ENCODE results near the gene CDC42EP4.

Gene CDC42EP4

DNA sequence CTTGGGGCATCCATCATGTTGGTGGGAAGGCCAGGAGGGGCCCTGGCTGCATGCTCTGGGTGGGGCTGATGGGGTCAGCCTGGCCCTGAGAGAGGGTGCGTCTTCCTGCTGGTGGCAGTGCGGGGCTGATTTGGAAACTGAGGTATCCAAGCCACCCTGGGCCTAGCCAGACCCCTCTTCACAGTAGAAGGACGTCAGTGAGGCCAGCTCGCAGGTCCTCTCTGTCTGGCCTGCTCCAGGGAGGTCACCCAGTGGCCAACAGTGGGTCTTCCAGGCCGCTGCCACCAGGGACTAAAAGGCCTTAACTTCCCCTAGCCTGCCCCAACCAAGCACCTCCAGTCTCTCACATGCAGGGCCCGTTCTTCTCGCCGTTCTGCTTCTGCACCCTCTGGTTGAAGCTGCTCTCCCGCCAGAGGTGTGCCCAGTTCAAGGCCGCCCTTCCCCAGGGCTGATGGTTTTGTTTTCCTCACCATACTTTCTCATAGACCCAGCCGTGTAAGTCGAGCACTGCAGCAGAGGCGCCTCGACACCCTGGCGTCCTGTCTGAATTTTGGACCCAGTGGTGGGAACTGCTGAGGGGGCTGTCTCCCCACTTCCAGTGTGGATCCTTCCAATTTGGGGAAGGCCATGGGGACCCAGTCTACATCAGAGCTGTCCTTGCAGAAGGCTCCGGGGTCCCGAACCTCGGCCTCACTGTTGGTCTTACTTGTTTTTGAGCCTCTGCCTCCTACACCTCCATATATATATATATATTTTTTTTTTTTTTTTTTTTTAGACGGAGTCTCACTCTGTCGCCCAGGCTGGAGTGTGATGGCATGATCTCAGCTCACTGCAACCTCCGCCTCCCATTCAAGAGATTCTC lies 42.9 kb upstream of the CDC42EP4 start:
- TF ChIP-seq, protein P1, sequence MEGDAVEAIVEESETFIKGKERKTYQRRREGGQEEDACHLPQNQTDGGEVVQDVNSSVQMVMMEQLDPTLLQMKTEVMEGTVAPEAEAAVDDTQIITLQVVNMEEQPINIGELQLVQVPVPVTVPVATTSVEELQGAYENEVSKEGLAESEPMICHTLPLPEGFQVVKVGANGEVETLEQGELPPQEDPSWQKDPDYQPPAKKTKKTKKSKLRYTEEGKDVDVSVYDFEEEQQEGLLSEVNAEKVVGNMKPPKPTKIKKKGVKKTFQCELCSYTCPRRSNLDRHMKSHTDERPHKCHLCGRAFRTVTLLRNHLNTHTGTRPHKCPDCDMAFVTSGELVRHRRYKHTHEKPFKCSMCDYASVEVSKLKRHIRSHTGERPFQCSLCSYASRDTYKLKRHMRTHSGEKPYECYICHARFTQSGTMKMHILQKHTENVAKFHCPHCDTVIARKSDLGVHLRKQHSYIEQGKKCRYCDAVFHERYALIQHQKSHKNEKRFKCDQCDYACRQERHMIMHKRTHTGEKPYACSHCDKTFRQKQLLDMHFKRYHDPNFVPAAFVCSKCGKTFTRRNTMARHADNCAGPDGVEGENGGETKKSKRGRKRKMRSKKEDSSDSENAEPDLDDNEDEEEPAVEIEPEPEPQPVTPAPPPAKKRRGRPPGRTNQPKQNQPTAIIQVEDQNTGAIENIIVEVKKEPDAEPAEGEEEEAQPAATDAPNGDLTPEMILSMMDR (conservative IDR thresholded peaks at IDR 0.05; ENCODE audit: low read depth, low read length) = no peak
- Histone ChIP-seq H3K4me2 (no peak overlapping the region), H3K4me3 (IDR thresholded peaks at IDR 0.05; ENCODE audit: insufficient read depth, low read depth, low read length) (no peak overlapping the region), H3K27ac (no peak overlapping the region), H4K20me1 (ENCODE audit: insufficient read depth) (no peaks in the 10 kb centered on the region), H3K79me2 (ENCODE audit: insufficient read depth, low read depth) (no peaks in the 10 kb centered on the region), H3K36me3 (ENCODE audit: insufficient read depth) (no peaks in the 10 kb centered on the region), H3K9ac (no peak overlapping the region), H3K27me3 (ENCODE audit: insufficient read depth, low read depth) (no peaks in the 10 kb centered on the region; the same call in 1 of the 2 replicates), H3K4me1 (ENCODE audit: low read depth, poor library complexity, severe bottlenecking) (no peaks in the 10 kb centered on the region), H2AFZ (ENCODE audit: low read depth) (no peak overlapping the region)

DNA sequence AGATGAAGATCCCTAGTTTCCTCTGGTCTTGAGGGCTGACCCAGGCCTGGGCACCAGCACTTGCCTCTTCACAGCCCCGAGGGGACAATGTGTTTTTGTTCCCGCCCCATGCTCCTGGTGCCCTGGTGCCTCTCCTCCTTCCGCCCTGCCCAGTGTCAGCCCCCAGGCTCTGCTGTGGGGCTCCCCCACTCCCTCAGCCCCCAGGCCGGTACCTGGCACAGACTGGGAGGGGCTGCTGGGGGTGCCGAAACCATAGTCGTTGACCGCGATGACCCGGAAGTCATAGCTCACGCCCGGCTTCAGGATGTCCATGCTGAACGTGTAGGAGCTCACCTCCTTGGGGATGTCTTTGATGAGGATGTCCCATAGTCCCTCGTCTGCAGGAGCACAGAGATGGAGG lies 40.5 kb upstream of the CDC42EP4 start:
- Histone ChIP-seq H3K9ac (no peak overlapping the region), H3K36me3 (ENCODE audit: insufficient read depth) (no peaks in the 10 kb centered on the region), H3K4me3 (IDR thresholded peaks at IDR 0.05; ENCODE audit: insufficient read depth, low read depth, low read length) (no peak overlapping the region), H3K79me2 (ENCODE audit: insufficient read depth, low read depth) (no peaks in the 10 kb centered on the region), H3K4me2 (no peak overlapping the region), H3K4me1 (ENCODE audit: low read depth, poor library complexity, severe bottlenecking) (no peaks in the 10 kb centered on the region), H4K20me1 (ENCODE audit: insufficient read depth) (no peaks in the 10 kb centered on the region), H2AFZ (ENCODE audit: low read depth) (no peak overlapping the region), H3K27me3 (ENCODE audit: insufficient read depth, low read depth) (no peaks in the 10 kb centered on the region; the same call in 1 of the 2 replicates), H3K27ac (no peak overlapping the region)
- TF ChIP-seq, protein P1 (conservative IDR thresholded peaks at IDR 0.05; ENCODE audit: low read depth, low read length) = no peak

DNA sequence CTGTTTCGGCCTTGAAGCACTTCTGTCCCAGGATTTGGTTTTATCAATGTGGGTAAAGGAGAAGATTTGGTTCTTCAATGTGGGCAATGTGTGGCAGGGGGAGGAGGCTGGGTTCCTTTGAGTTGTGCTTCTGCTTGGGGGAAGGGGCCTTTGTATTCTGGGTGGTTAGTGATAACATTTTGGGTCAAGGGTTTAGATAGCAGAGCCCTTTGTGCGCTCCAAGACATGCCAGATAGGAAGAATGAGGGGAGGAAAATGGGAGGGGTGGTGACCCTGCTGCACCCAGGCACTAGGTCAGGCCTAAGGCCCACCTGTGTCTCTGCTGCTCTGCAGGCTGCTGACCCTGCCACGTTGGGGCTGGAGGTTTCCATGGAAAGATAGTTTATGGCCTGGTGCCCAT lies 40.0 kb upstream of the CDC42EP4 start:
- Histone ChIP-seq H3K27me3 (ENCODE audit: insufficient read depth, low read depth) (no peaks in the 10 kb centered on the region; the same call in 1 of the 2 replicates), H3K79me2 (ENCODE audit: insufficient read depth, low read depth) (no peaks in the 10 kb centered on the region), H3K27ac (no peak overlapping the region), H3K4me3 (IDR thresholded peaks at IDR 0.05; ENCODE audit: insufficient read depth, low read depth, low read length) (no peak overlapping the region), H2AFZ (ENCODE audit: low read depth) (no peak overlapping the region), H3K36me3 (ENCODE audit: insufficient read depth) (no peaks in the 10 kb centered on the region), H3K4me1 (ENCODE audit: low read depth, poor library complexity, severe bottlenecking) (no peaks in the 10 kb centered on the region), H4K20me1 (ENCODE audit: insufficient read depth) (no peaks in the 10 kb centered on the region), H3K4me2 (no peak overlapping the region), H3K9ac (no peak overlapping the region)
- TF ChIP-seq, protein P1 (conservative IDR thresholded peaks at IDR 0.05; ENCODE audit: low read depth, low read length) = no peak

DNA sequence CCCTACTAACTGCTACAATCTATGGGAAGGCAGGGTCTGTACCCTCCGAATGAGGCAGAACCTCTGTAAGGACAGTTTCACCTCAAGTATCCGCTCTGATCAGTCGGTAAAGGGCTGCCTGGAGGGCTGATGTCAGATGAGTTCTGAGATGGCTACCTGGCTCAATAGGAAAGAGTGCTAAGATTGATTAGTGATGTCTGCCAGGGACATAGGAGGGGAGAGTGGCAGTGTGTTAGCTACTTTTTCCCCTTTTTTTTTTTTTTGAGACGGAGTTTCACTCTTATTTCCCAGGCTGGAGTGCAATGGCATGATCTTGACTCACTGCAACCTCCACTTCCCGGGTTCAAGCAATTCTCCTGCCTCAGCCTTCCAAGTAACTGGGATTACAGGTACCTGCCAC lies 39.1 kb upstream of the CDC42EP4 start:
- no peaks in the 10 kb centered on the region; the same call in 1 of the 2 replicates for H3K27me3 ChIP-seq (ENCODE audit: insufficient read depth, low read depth)
- TF ChIP-seq, protein P1 (conservative IDR thresholded peaks at IDR 0.05; ENCODE audit: low read depth, low read length) = no peak
- H3K36me3 ChIP-seq (ENCODE audit: insufficient read depth) = no peaks in the 10 kb centered on the region
- H3K79me2 ChIP-seq (ENCODE audit: insufficient read depth, low read depth) = no peaks in the 10 kb centered on the region
- H4K20me1 ChIP-seq (ENCODE audit: insufficient read depth) = no peaks in the 10 kb centered on the region
- H3K27ac ChIP-seq = no peak overlapping the region
- no peak overlapping the region for H2AFZ ChIP-seq (ENCODE audit: low read depth)
- H3K4me2 ChIP-seq = no peak overlapping the region
- H3K9ac ChIP-seq = no peak overlapping the region
- no peaks in the 10 kb centered on the region for H3K4me1 ChIP-seq (ENCODE audit: low read depth, poor library complexity, severe bottlenecking)
- H3K4me3 ChIP-seq (IDR thresholded peaks at IDR 0.05; ENCODE audit: insufficient read depth, low read depth, low read length) = no peak overlapping the region

Measured in KMS-11 (cell line).